ENCODE results near the gene SLC24A5. TPM values are rescaled to one million over a fixed set of nuclear protein-coding genes. Genes with fewer than 3 reads are reported as not detected.

SLC24A5 gene
- total RNA-seq, 1 experiment from 2014 or later = not detected

- no peak within 1 kb of the TSS for H3K56ac ChIP-seq (ENCODE audit: insufficient read length, low read depth, low read length)
- peak within 1 kb of the TSS; percentile 85 for H3K9ac ChIP-seq (ENCODE audit: extremely low read depth, insufficient read length, low read length)
- no peak within 1 kb of the TSS for H3K27ac ChIP-seq (ENCODE audit: insufficient read length, low read depth, low read length)
- H2BK15ac ChIP-seq (ENCODE audit: low read depth, low read length) = no peak within 1 kb of the TSS
- H3K23ac ChIP-seq (ENCODE audit: insufficient read length, low read depth, low read length) = no peak within 1 kb of the TSS
- 0 out of 3 replicates have a peak, but pooled peaks have one; percentile 18 for TF ChIP-seq CTCF (conservative IDR thresholded peaks at IDR 0.05)
- H3K4me1 ChIP-seq (ENCODE audit: insufficient read depth, low read length) = peaks cover 2% of the 10 kb centered on the region; the same call in 1 of the 2 replicates
- H3K4me3 Mint-ChIP-seq = peak within 1 kb of the TSS; percentile 90 to 95
- H3K36me3 Mint-ChIP-seq (ENCODE audit: insufficient read depth in 1 of 3, low read depth in 3 of 3) = peaks cover 0 to 5% (median 0%) of the 10 kb centered on the region in 3 experiments; a peak in 4 of 7 replicates
- peak; percentile 94 for DNase-seq
- H3K9me3 ChIP-seq (ENCODE audit: control insufficient read depth, low read depth, low read length) = no peaks in the 10 kb centered on the region
- no peak within 1 kb of the TSS for H2BK5ac ChIP-seq (ENCODE audit: insufficient read length, low read length)
- H3K27me3 Mint-ChIP-seq (ENCODE audit: low read depth) = no peaks in the 10 kb centered on the region
- H3K4me1 Mint-ChIP-seq = peaks cover 53 to 58% of the 10 kb centered on the region in 2 experiments
- H3K27ac Mint-ChIP-seq = peak within 1 kb of the TSS; percentile 96 to 97 (median 97)
- no peak within 1 kb of the TSS for H2BK20ac ChIP-seq (ENCODE audit: low read depth, low read length, poor library complexity, severe bottlenecking)
- no peaks in the 10 kb centered on the region for H4K20me1 ChIP-seq (ENCODE audit: control insufficient read depth, insufficient read depth, insufficient read length)
- H3K4ac ChIP-seq (ENCODE audit: low read depth, low read length) = no peak within 1 kb of the TSS
- no peak within 1 kb of the TSS for H4K91ac ChIP-seq (ENCODE audit: insufficient read length, low read depth, low read length)
- H3K79me1 ChIP-seq (ENCODE audit: insufficient read depth, low read depth, low read length, poor library complexity, severe bottlenecking) = no peaks in the 10 kb centered on the region
- no peaks in the 10 kb centered on the region for H3K23me2 ChIP-seq (ENCODE audit: insufficient read length, low read depth, low read length, poor library complexity, severe bottlenecking)
- H3K14ac ChIP-seq (ENCODE audit: insufficient read depth, low read length) = peak within 1 kb of the TSS; percentile 94; the same call in 1 of the 2 replicates
- peak within 1 kb of the TSS; percentile 85 for H3K4me2 ChIP-seq (ENCODE audit: insufficient read depth, insufficient read length, low read length)
- peak within 1 kb of the TSS; percentile 74 for H3K18ac ChIP-seq (ENCODE audit: insufficient read length, low read depth, low read length)
- WGBS (ENCODE audit: extremely low coverage, insufficient read length, low lambda C conversion rate) = no CpG with 5 or more reads among the region's 71 CpGs
- H3K9me3 Mint-ChIP-seq = no peaks in the 10 kb centered on the region
- H4K8ac ChIP-seq (replicated peaks; ENCODE audit: insufficient read length, low read depth, low read length) = no peak within 1 kb of the TSS
- H3K27me3 ChIP-seq (ENCODE audit: insufficient read depth, low read length) = no peaks in the 10 kb centered on the region
- peaks cover 21% of the 10 kb centered on the region; the same call in 1 of the 2 replicates for H3K79me2 ChIP-seq (ENCODE audit: insufficient read depth, low read length)
- no peak within 1 kb of the TSS for H2AK5ac ChIP-seq (ENCODE audit: insufficient read length, low read length)
- H2BK120ac ChIP-seq (ENCODE audit: low read depth, low read length, poor library complexity, severe bottlenecking) = no peak within 1 kb of the TSS
- H4K5ac ChIP-seq (ENCODE audit: insufficient read length, low read depth, low read length) = no peak within 1 kb of the TSS
- no peak within 1 kb of the TSS for H2BK12ac ChIP-seq (ENCODE audit: insufficient read length, low read depth, low read length)
- no peak within 1 kb of the TSS for H3T11ph ChIP-seq (ENCODE audit: low read length)
- H2AFZ ChIP-seq (ENCODE audit: low read length) = no peak within 1 kb of the TSS
Observed at GRCh38 chr15:48177766-48178647, 57.2 kb downstream of the SLC24A5 start, which contains the start of gene MYEF2. Gene MYEF2, minus strand, starts transcription at chr15:48178295. Its CDS starts 58 bp downstream, at chr15:48178237.
